Peyer's patch (tissue), 4 donors: Measurements from ENCODE around the gene FBL. TPM values are rescaled to one million over a fixed set of nuclear protein-coding genes. Genes with fewer than 3 reads are reported as not detected.
A peak's percentile ranks its signal among the peaks of the same experiment; 100 is the strongest.

Experiments
- DNase-seq, 3 donors: peaks; one replicate each; pipeline ENCODE4 v3.0.0-alpha.2; 2017 to 2019
- H3K27ac ChIP-seq, 4 donors: fragments of 200-600 bp; sonication (generic); one replicate each; pipeline ENCODE4 v1.5.1; 2016 to 2019
- H3K27me3 ChIP-seq, 2 donors: fragments of 200-600 bp; sonication (generic); one replicate each; pipeline ENCODE4 v1.5.1; 2019
- H3K36me3 ChIP-seq, 3 donors: fragments of 200-600 bp; sonication (generic); one replicate each; pipeline ENCODE4 v1.5.1; 2016 to 2019
- H3K4me1 ChIP-seq, 4 donors: fragments of 200-600 bp; sonication (generic); one replicate each; pipeline ENCODE4 v1.5.1; 2016 to 2019
- H3K4me3 ChIP-seq, 4 donors: fragments of 200-600 bp; sonication (generic); 1 replicate in 3 of 4; 2 replicates in 1 of 4; pipeline ENCODE4 v1.5.1; 2016 to 2019; ENCODE audit warnings: mild to moderate bottlenecking in 1 of 4
- H3K9me3 ChIP-seq, 4 donors: fragments of 200-600 bp; sonication (generic); one replicate each; pipeline ENCODE4 v1.5.1; 2016 to 2019; ENCODE audit warnings: mild to moderate bottlenecking in 1 of 4
- POLR2A ChIP-seq, 2 donors: fragments of 450-650 bp; IDR thresholded peaks; one replicate each; pipeline ENCODE4 v1.5.1; 2017; ENCODE audit warnings: antibody characterized with exemption in 2 of 2, mild to moderate bottlenecking in 2 of 2, moderate library complexity in 2 of 2
- total RNA-seq, 4 donors: library from RNA; depleted of rRNA; stranded (reverse); fragments of >200 nt; gene quantifications; one replicate each; pipeline ENCODE4 v1.1.0, GENCODE V29; 2016
- TF ChIP-seq, protein P1 (sequence below), 6 experiments: fragments of 450-650 bp in 4 of 6; fragments of 200-600 bp in 2 of 6; sonication (generic) in 1 of 6; IDR thresholded peaks; one replicate each; pipeline ENCODE4 v1.5.1; 2017 to 2019; ENCODE audit warnings: antibody characterized with exemption in 6 of 6, mild to moderate bottlenecking in 3 of 6, moderate library complexity in 1 of 6

Gene FBL
- total RNA-seq, 4 donors from 2014 or later, result 42.4 to 206 (median 103) TPM

DNA sequence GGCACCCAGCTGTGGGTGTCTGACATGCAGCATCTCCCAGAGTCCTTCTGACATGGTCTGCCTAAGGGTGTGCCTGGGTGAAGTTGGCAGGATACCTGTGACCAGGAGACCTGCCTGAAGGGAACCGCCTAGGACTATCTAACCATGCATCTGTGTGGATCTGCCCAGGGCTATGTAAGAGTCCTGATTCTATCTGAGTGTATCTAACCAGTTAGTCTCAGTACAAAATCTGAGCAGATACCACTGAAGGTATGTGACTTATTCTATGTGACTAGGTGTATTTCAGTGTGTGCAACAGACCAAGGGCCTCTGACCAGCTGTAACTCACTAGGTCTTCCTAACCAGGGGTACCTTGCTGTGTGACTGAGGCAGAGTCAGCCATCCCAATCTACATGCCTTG, 28.2 kb upstream of the FBL start:
- no peak for DNase-seq
- Histone ChIP-seq H3K9me3 (no peaks in the 10 kb centered on the region), H3K36me3 (peaks cover 0 to 8% (median 0%) of the 10 kb centered on the region in 3 donors), H3K27ac (no peak overlapping the region), H3K27me3 (no peaks in the 10 kb centered on the region), H3K4me3 (no peak overlapping the region), H3K4me1 (no peaks in the 10 kb centered on the region)
- TF ChIP-seq, protein P1, sequence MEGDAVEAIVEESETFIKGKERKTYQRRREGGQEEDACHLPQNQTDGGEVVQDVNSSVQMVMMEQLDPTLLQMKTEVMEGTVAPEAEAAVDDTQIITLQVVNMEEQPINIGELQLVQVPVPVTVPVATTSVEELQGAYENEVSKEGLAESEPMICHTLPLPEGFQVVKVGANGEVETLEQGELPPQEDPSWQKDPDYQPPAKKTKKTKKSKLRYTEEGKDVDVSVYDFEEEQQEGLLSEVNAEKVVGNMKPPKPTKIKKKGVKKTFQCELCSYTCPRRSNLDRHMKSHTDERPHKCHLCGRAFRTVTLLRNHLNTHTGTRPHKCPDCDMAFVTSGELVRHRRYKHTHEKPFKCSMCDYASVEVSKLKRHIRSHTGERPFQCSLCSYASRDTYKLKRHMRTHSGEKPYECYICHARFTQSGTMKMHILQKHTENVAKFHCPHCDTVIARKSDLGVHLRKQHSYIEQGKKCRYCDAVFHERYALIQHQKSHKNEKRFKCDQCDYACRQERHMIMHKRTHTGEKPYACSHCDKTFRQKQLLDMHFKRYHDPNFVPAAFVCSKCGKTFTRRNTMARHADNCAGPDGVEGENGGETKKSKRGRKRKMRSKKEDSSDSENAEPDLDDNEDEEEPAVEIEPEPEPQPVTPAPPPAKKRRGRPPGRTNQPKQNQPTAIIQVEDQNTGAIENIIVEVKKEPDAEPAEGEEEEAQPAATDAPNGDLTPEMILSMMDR (IDR thresholded peaks at IDR 0.05), result no peak
- no peak for TF ChIP-seq POLR2A (IDR thresholded peaks at IDR 0.05)

DNA sequence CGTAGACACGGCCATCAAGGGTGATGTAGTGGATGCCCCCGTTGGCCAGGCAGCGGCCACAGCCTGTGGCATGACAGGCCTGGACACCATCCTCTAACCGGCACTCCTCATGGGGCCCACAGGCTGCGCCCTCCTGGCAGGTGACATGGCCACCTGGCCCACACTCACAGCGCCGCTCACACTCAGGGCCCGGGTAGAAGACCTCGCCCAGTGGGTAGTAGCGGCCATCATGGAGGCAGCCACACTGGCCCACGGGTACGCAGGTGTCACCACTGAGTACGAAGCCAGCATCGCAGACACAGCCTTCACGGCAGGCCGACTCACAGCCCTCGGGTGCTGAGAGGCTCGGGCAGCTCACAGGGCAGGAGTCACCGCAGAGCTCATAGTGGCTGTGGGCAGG, 27.2 kb upstream of the FBL start:
- no peak for DNase-seq
- H3K9me3 ChIP-seq, result no peaks in the 10 kb centered on the region
- no peak overlapping the region for H3K4me3 ChIP-seq
- H3K27me3 ChIP-seq, result no peaks in the 10 kb centered on the region
- no peak for TF ChIP-seq POLR2A (IDR thresholded peaks at IDR 0.05)
- TF ChIP-seq, protein P1 (IDR thresholded peaks at IDR 0.05), result no peak
- peaks cover 0 to 8% (median 0%) of the 10 kb centered on the region in 3 donors for H3K36me3 ChIP-seq
- no peak overlapping the region for H3K27ac ChIP-seq
- H3K4me1 ChIP-seq, result no peaks in the 10 kb centered on the region

DNA sequence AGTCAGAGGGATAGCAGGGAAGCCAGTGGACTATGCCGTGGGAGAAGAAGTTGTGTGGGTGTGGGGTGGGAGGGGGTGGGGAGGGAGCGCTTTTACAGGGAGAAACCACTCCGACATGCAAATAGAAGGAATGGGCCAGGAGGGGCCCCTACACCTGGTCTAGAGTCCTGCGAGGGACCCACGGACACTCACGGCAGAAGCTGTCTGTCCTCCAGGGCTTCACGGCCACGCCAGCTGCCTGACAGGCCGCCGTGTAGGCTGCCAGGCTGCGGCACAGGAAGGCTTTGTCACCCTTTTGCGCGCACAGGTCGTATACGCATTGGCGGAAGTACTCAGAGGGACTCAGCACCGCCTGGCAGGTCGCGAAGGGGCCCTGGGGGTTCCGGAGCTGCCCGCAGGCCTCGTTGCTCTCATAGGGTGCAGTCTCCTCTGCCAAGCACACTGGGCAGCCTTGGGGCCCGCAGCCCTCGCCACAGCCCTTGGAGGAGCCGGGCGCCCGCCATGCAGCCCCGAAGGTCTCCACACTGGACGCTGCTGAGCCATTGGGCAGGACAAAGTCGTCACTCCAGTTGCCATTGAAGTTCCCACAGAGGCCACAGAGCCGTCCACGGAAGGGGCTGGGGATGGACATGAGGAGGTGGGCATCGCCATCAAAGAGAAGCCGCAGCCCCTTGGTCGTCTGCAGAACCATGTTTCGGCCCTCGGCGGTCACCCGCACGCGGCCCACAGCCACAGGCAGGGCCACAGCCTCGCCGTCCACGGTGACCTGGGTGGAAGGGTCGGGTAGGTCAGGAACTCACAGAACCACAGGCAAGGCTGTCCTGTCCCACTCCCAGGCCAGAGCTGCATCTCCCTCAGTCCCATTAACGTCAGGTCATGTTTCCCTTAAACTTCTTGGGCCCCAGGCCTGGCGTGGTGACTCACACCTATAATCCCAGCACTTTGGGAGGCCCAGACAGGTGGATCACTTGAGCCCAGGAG, 26.0 kb upstream of the FBL start:
- no peaks in the 10 kb centered on the region for H3K27me3 ChIP-seq
- TF ChIP-seq, protein P1 (IDR thresholded peaks at IDR 0.05), result no peak
- no peak for TF ChIP-seq POLR2A (IDR thresholded peaks at IDR 0.05)
- no peaks in the 10 kb centered on the region for H3K4me1 ChIP-seq
- H3K27ac ChIP-seq, result no peak overlapping the region
- no peaks in the 10 kb centered on the region for H3K9me3 ChIP-seq
- no peak overlapping the region for H3K4me3 ChIP-seq
- DNase-seq, result peak in 1 of 3 donors; percentile 50
- peaks cover 0 to 8% (median 0%) of the 10 kb centered on the region in 3 donors for H3K36me3 ChIP-seq

DNA sequence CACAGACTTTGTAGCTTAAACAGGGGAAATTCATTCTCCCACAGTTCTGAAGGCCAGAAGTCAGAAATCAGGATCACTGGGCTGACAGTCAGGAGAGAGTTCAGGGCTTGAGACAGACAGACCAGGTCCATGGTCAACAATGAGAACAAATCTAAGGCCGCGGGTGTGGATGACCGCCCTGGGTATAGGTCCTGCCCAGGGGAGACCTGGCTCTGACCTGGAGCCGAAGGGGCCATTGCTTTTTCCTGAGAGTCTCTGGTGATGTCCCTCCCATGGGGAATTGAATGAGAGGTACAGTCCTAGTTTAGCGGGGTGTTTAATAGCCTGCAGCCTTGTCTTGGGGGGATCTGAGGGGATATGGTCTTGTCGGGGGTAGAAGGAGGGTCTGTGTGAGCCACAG, 25.2 kb upstream of the FBL start:
- Histone ChIP-seq H3K9me3 (no peaks in the 10 kb centered on the region), H3K4me1 (no peaks in the 10 kb centered on the region), H3K36me3 (peaks cover 0 to 8% (median 0%) of the 10 kb centered on the region in 3 donors), H3K27me3 (no peaks in the 10 kb centered on the region), H3K4me3 (no peak overlapping the region), H3K27ac (no peak overlapping the region)
- TF ChIP-seq, protein P1 (IDR thresholded peaks at IDR 0.05), result no peak
- TF ChIP-seq POLR2A (IDR thresholded peaks at IDR 0.05), result no peak
- no peak for DNase-seq

DNA sequence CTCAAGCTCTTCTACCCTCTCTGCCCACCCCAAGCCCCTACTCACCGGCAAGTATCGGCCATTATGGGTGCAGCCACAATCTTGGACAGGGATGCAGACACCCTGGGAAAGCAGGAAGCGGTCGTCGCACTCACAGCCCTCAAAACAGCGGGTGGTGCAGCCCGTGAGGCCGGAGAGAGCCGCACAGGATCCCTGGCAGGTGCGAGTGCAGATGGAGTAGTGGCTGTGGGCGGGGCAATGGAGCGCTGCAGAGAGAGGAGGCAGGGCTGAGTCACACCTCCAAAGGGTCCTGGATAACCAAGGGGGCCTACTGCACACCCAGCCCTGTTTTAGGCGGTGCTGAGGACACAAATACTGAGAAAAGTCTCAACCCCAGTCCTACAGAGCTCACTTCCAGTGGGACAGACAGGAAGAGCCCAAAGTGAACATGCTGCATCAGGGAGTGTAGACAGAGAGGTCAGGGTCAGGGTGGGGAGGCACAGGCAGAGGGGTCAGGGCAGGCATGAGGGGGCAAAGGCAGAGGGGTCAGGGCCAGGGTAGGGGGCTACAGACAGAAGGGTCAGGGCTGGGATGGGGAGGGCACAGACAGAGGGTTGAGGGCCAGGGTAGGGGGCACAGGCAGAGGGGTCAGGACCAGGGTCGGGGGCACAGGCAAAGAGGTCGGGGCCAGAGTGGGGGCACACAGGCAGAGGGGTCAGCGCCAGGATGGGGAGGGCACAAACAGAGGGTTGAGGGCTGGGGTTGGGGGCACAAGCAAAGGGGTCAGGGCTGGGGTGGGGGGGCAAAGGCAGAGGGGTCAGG, 24.2 kb upstream of the FBL start:
- TF ChIP-seq, protein P1 (IDR thresholded peaks at IDR 0.05), result no peak
- no peak for TF ChIP-seq POLR2A (IDR thresholded peaks at IDR 0.05)
- DNase-seq, result peak in 1 of 3 donors; percentile 50
- Histone ChIP-seq H3K27ac (no peak overlapping the region), H3K4me1 (no peaks in the 10 kb centered on the region), H3K9me3 (no peaks in the 10 kb centered on the region), H3K27me3 (no peaks in the 10 kb centered on the region), H3K36me3 (peaks cover 0 to 8% (median 0%) of the 10 kb centered on the region in 3 donors), H3K4me3 (no peak overlapping the region)
